NCI-H524 (cell line): ENCODE measurements around the gene HMCN2.

Source experiments
- DNase-seq, 2 experiments: peaks; one replicate each; lab custom pipeline; 2025; lab: John Stamatoyannopoulos, UW

The HMCN2 gene

GRCh38 chr9:130470269-130470668, 204.7 kb downstream of the HMCN2 start:
- no peak for DNase-seq

GRCh38 chr9:130470950-130471349, 205.4 kb downstream of the HMCN2 start:
- DNase-seq = no peak

- DNase-seq = no peak
Observed at GRCh38 chr9:130471411-130472183, 206.0 kb downstream of the HMCN2 start.

GRCh38 chr9:130472184-130472705, 206.7 kb downstream of the HMCN2 start:
- DNase-seq = no peak

- DNase-seq = no peak
Observed at GRCh38 chr9:130473009-130473408, 207.4 kb downstream of the HMCN2 start.

DNA sequence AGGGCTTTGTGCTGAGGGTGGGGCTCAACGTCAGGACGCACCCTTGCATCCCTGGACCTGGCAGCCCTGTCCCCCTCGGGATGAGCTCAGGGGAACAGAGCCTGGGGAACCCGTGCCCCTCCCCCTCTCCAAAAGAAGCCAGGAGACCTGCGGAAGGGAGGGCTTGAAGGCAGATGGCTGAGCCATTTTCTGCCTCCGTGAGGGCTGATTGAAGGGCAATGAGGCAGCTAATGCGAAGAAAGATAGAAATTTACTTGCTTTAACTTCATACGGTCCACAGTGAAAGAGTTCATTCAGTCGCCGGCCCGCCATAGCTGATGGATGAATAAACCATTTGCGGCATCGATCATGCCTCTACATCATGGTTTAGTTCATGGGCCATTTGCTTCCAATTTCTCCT, 208.0 kb downstream of the HMCN2 start:
- peak in 1 of 2 experiments; percentile 37 for DNase-seq

GRCh38 chr9:130474106-130474505, 208.5 kb downstream of the HMCN2 start:
- DNase-seq = no peak

DNA sequence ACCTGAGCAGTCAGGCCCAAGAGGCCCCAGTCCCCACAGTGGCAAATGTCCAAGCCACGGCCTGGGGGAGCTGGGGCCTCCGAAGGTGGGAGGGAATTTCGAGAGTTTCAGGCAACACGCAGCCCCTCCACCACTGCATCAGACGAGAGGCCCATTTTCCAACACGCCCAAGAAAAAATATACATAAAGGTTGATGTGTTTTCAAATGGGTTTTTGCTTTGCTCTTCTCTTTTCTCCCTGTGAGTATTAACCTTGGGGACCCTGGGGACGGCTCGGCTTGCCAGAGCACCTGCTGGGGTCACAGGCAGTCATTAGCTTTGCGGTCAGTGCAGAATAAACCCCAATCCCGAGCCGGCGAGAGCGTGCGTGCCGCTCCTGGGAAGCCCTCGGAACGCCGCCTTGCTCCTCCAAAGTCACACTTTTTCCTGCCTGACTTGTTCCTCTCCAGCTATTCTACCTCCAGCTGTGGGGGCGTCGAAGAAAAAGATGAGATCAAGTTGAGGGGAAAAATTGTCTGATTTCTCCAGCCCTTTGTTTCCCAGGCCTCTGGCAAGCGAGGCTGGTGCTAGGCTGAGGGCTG, 210.7 kb downstream of the HMCN2 start:
- DNase-seq = no peak

GRCh38 chr9:130477564-130477963, 212.0 kb downstream of the HMCN2 start:
- DNase-seq = no peak

DNA sequence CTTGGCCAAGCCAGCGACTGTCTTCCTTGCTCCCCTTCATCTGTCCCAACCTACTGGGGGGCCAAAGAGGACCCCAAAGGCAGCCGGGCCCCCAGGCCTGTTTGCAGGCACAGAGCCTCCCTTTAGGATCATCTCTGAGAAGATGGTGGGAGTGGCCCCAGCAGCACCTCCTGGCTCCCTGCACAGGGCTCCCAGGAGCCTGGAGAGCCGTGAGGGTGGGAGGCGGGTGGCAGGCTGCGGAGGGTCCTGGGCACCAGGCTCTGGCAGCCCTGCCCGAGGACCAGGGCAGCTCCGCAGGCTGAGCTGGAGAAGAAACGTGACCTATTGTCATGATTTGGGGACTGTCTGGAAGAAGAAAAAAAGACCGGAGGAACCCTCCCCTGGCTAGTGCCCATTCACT, 212.6 kb downstream of the HMCN2 start:
- DNase-seq = peak in 1 of 2 experiments; percentile 48

- DNase-seq = peak; percentile 96
Observed at GRCh38 chr9:130478736-130479575, 213.4 kb downstream of the HMCN2 start.

DNA sequence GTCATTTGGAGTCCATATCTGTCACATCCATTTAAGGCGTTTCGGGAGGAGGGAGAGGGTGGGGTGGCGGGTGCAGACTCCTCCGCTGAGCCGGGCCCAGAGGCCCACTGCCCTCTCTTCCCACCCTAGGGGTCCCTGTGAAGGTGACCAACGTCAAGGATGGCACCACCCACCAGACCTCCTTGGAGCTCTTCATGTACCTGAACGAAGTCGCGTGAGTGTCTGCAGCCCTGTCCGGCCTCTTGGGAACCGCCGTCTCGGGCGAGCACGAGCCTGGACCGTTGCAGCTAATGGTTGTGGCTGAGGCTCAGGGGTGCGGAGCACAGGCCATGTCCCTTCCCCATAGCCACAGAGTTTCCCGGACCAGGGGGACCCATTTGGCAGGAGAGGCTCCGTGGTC, 214.0 kb downstream of the HMCN2 start:
- DNase-seq = no peak

DNA sequence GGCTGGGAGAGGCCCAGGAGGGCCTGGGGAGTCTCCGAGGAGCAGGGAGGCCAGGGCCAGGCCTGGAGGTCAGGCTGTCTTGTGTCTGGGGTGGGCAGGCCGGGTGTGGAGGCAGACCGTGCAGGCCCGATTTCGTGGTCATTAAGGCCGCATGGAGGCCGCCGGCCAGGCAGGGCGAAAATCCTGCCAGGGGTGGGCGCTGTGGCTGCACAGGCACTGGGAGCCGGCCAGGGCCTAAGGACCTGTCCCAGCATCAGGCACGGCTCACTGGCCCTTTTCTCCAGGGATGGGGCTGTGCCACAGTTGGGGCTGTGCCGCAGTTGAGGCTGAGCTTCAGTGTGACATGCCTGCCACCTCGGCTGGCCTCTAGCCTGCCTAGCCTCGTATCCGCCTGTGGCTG, 215.1 kb downstream of the HMCN2 start:
- no peak for DNase-seq

DNA sequence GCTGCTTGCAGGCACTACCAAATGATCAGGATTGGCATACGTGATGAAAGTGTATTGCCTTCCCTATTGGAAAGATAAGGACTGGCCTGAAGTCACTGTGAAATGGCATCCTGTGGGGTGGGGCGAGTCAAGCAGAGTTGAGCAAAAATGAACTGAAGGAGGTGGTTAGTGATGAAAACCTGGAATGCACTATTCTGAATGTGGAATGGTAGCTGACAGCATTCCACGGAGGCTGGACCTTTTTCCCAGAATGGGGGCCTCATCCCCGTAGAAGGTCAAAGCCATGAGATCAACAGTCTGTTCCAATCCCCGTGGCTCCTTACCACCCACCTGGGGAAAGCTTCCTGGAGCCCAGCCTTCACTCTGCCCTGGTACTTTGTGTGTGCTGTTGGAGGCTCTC, 216.9 kb downstream of the HMCN2 start:
- DNase-seq = no peak

DNA sequence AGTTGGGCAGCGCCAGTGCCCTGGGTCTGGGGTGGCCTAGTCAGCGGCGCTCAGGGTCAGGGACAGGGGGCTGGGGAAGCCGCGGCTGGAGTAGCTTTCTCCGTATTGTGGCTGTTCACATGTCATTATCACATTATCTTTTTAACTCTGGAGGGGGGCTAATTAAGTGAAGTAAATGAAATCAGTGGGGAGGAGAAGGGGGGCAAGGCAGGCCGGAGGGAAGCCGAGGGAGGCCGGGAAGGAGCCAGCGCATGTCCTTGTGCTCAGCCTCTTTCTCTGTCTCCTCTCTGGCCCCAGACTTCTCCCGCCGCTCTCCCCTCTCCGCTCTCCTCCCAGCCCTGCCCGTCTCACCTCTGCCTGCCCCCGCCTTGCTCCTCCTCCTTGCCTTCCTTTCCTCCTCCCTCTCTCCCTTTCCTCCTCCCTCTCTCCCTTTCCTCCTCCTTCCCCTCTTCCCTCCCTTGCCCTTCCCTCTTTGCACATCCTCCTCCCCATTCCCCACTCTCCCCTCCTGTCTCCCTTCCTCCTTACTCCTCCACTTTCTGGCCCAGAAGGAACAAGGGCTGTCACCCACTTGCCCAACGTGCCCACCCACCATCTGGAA, 217.9 kb downstream of the HMCN2 start:
- DNase-seq = no peak
